GM12878 (cell line): ENCODE data around the gene EGR4. TPM values are rescaled to one million over a fixed set of nuclear protein-coding genes. Genes with fewer than 3 reads are reported as not detected.

Experiments used
- ATAC-seq: fragments of 200-7000 bp; cut with Tn5 transposase; 3 replicates; pipeline ENCODE4 v1.9.1; 2020; ENCODE audit warnings: mild to moderate bottlenecking, moderate library complexity
- BruUV-seq: library from RNA; stranded (reverse); fragments of 400-500 nt; replicated peaks from 2 replicates; lab custom pipeline; 2021; lab: Mats Ljungman, UMichigan
- CTCF ChIA-PET: fragments of 300-600 bp; sonication (Branson Sonifier 250); formaldehyde crosslinking; extraction: SDS; loops from one replicate; lab custom pipeline; 2021; ENCODE audit warnings: inconsistent platforms; lab: Yijun Ruan, JAX
- POLR2A ChIA-PET: fragments of 350-600 bp; formaldehyde crosslinking; extraction: SDS; loops from one replicate; lab custom pipeline; 2021; ENCODE audit warnings: inconsistent platforms; lab: Charles Lee
- RAD21 ChIA-PET: fragments of 300-600 bp; sonication (Branson Sonifier 250); formaldehyde crosslinking; loops from one replicate; lab custom pipeline; 2023; ENCODE audit warnings: antibody characterized with exemption; ENCODE audit not compliant: unreplicated experiment; lab: Charles Lee
- SMC1A ChIA-PET: fragments of 300-600 bp; sonication (Branson Sonifier 250); formaldehyde crosslinking; loops from one replicate; lab custom pipeline; 2023; ENCODE audit not compliant: unreplicated experiment, uncharacterized antibody; lab: Charles Lee
- DNase-seq: peaks from one replicate; pipeline ENCODE4 v3.0.0-alpha.2; 2011; ENCODE audit warnings: low read depth, low spot score
- FAIRE-seq: peaks from 3 replicates; lab custom pipeline; 2011; peaks lifted over from hg19 to GRCh38; lab: Jason Lieb, UNC
- H2AFZ ChIP-seq: 2 replicates; pipeline ENCODE4 v1.6.0; 2011; ENCODE audit warnings: low read depth, low read length, control low read depth; ENCODE audit not compliant: control insufficient read depth
- H3K27ac ChIP-seq: 2 replicates; pipeline ENCODE4 v1.5.1; 2011; ENCODE audit warnings: control low read depth; ENCODE audit not compliant: control insufficient read depth, insufficient read depth
- H3K27me3 ChIP-seq, 2 experiments: replicated peaks in 1 of 2; 2 replicates each; pipeline versions ENCODE4 v1.6.0 to v1.6.1; 2011; ENCODE audit warnings: low read length in 1 of 2; ENCODE audit not compliant: control insufficient read depth in 2 of 2, insufficient read depth in 2 of 2
- H3K36me3 ChIP-seq, 2 experiments: 2 replicates each; pipeline ENCODE4 v1.5.1; 2011; ENCODE audit warnings: low read length in 1 of 2; ENCODE audit not compliant: control insufficient read depth in 2 of 2, insufficient read depth in 2 of 2
- H3K4me1 ChIP-seq: 2 replicates; pipeline ENCODE4 v1.6.1; 2011; ENCODE audit warnings: mild to moderate bottlenecking, low read length, moderate library complexity, mixed read lengths; ENCODE audit not compliant: control insufficient read depth, insufficient read depth
- H3K4me2 ChIP-seq: 2 replicates; pipeline ENCODE4 v1.6.0; 2011; ENCODE audit warnings: control low read depth; ENCODE audit not compliant: control insufficient read depth, insufficient read depth
- H3K4me3 ChIP-seq: fragments of 200-600 bp; sonication (generic); 2 replicates; pipeline ENCODE4 v1.5.1; 2016
- H3K79me2 ChIP-seq: 2 replicates; pipeline ENCODE4 v1.6.0; 2011; ENCODE audit warnings: low read length; ENCODE audit not compliant: control insufficient read depth, insufficient read depth
- H3K9ac ChIP-seq: 2 replicates; pipeline ENCODE4 v1.8.0; 2011; ENCODE audit warnings: low read length, control low read depth, mixed read lengths; ENCODE audit not compliant: control insufficient read depth, insufficient read depth
- H3K9me3 ChIP-seq: replicated peaks from 3 replicates; pipeline ENCODE4 v1.5.1; 2011; ENCODE audit warnings: mild to moderate bottlenecking, low read length; ENCODE audit not compliant: control insufficient read depth, insufficient read depth
- H4K20me1 ChIP-seq: 2 replicates; pipeline ENCODE4 v1.6.0; 2011; ENCODE audit not compliant: control insufficient read depth, insufficient read depth
- ETV6 ChIP-seq, 2 experiments: fragments of 450-650 bp in 1 of 2; IDR thresholded peaks in 1 of 2; conservative IDR thresholded peaks in 1 of 2; 2 replicates each; pipeline ENCODE4 v1.6.1; 2014; ENCODE audit warnings: antibody characterized with exemption in 1 of 2, borderline replicate concordance in 1 of 2, low read depth in 1 of 2, mild to moderate bottlenecking in 1 of 2, moderate library complexity in 1 of 2
- JUNB ChIP-seq: IDR thresholded peaks from 2 replicates; pipeline ENCODE4 v1.6.1; 2016; ENCODE audit warnings: antibody characterized with exemption, mild to moderate bottlenecking
- JUND ChIP-seq: IDR thresholded peaks from 2 replicates; pipeline ENCODE4 v1.6.1; 2012; ENCODE audit warnings: low read depth, mild to moderate bottlenecking, low read length, improper control_type of control experiment, moderate library complexity
- REST ChIP-seq: IDR thresholded peaks from 2 replicates; pipeline ENCODE4 v1.6.1; 2012; ENCODE audit warnings: mild to moderate bottlenecking, low read depth, low read length
- TCF12 ChIP-seq: IDR thresholded peaks from 2 replicates; pipeline ENCODE4 v1.6.1; 2011; ENCODE audit warnings: low read depth, mild to moderate bottlenecking, low read length
- ZBTB40 ChIP-seq: fragments of 450-650 bp; IDR thresholded peaks from 2 replicates; pipeline ENCODE4 v1.6.1; 2016; ENCODE audit warnings: mild to moderate bottlenecking, moderate library complexity, borderline replicate concordance
- WGBS: methylation state at CpG from one replicate; pipeline ENCODE4 v1.1.6; 2016; ENCODE audit warnings: low lambda C conversion rate; ENCODE audit not compliant: insufficient replicate concordance, insufficient coverage; ENCODE audit errors: missing lambda C conversion rate; 5-methylcytosine and 5-hydroxymethylcytosine counted together
- in situ Hi-C: fragments of 300-500 bp; cut with MboI; formaldehyde crosslinking; loops from 9 replicates; pipeline ENCODE4 v1.14.3; 2018; ENCODE audit warnings: mixed read lengths
- intact Hi-C: fragments of 100-400 bp; cut with micrococcal nuclease; formaldehyde crosslinking; loops from one replicate; pipeline ENCODE4 v1.14.2; 2022; ENCODE audit not compliant: unreplicated experiment
- polyA plus RNA-seq, 11 experiments: library from polyadenylated mRNA; depleted of rRNA in 4 of 11; unstranded in 6 of 11; stranded (reverse) in 5 of 11; fragments of >200 nt; fragmentation: Nextera tagmentation in 4 of 11; fragmentation: Illumina TruSeq in 1 of 11; extraction: Ambion mirVana in 4 of 11; extraction: Trizol in 1 of 11; gene quantifications; 1 replicate in 1 of 11; 2 replicates in 10 of 11; pipeline versions ENCODE4 v1.2.1 to v1.2.3, GENCODE V29; 2011 to 2016; ENCODE audit warnings: inconsistent platforms in 2 of 11, missing spikeins in 2 of 11, low read depth in 1 of 11
- total RNA-seq, 4 experiments: library from RNA; depleted of rRNA in 3 of 4; stranded (reverse); fragments of >200 nt in 3 of 4; fragmentation: Illumina TruSeq in 1 of 4; extraction: Trizol in 1 of 4; gene quantifications; 2 replicates each; pipeline versions ENCODE4 v1.2.1 to v1.2.3, GENCODE V29; 2013 to 2021

The EGR4 gene
- total and polyA plus RNA-seq, 10 of the 15 experiments (the other 5 are each of a cell fraction or from before 2014, with no cell fraction given), result 0.07 TPM; not detected in 9

- intact Hi-C loops (no loop called here), in situ Hi-C loops (no loop called here)
- WGBS, result 94% methylated on average over 9 of the region's 9 CpGs
- H4K20me1 ChIP-seq, result peaks cover 5% of the 10 kb centered on the region; the same call in 1 of the 2 replicates
- CTCF ChIA-PET, result interaction anchor here (0.6 to 3.2 kb wide), 5 partner anchors 10 to 67 kb away, joined by 3 to 16 read pairs (median 5); no protein-coding TSS in a partner anchor
- peaks cover 57% of the 10 kb centered on the region for H3K79me2 ChIP-seq
- no peak overlapping the region for H3K4me2 ChIP-seq
- POLR2A ChIA-PET, result interaction anchor here (0.6 to 1.9 kb wide), 4 partner anchors 9 to 1513 kb away, joined by 3 to 4 read pairs (median 4); partner anchors contain the start of genes CCT7 and PRADC1
- SMC1A ChIA-PET, result interaction anchor here (0.8 kb wide), 1 partner anchor 13 kb away, joined by 3 read pairs; no protein-coding TSS in a partner anchor
- no peak overlapping the region for H3K4me3 ChIP-seq
- H3K9me3 ChIP-seq, result no peaks in the 10 kb centered on the region
- no peak for DNase-seq
- H3K36me3 ChIP-seq, result peaks cover 0 to 9% of the 10 kb centered on the region in 2 experiments; a peak in 1 of 4 replicates
- no peak overlapping the region for H3K27ac ChIP-seq
- no peaks in the 10 kb centered on the region for H3K27me3 ChIP-seq
- no TSS peak for BruUV-seq
- FAIRE-seq, result no peak
- ATAC-seq, result no peak
- TF ChIP-seq JUND (no peak), ETV6 (conservative IDR thresholded peaks at IDR 0.05 in 1 of 2, IDR thresholded peaks at IDR 0.05 in 1 of 2; ENCODE audit: borderline replicate concordance in 1 of 2, low read depth in 1 of 2) (no peak), REST (peak; percentile 75), TCF12 (no peak), ZBTB40 (no peak), JUNB (no peak)
- RAD21 ChIA-PET, result no interaction called here
- no peak overlapping the region for H3K9ac ChIP-seq
- H2AFZ ChIP-seq, result no peak overlapping the region
- H3K4me1 ChIP-seq, result peaks cover 2% of the 10 kb centered on the region
Observed at GRCh38 chr2:73279852-73280251, 13.5 kb downstream of the EGR4 start.
